Kidney tubule cell (primary cell): Measurements from ENCODE around the gene PGD.

Source experiments
- DNase-seq: peaks from one replicate; pipeline ENCODE4 v3.0.0-alpha.2; 2018; ENCODE audit warnings: low spot score

Gene PGD

GRCh38 chr1:10398734-10399443, at the start of gene PGD:
Gene PGD, plus strand, starts transcription at chr1:10399064. Its CDS starts 54 bp downstream, at chr1:10399118.
- DNase-seq, result peak; percentile 99

GRCh38 chr1:10353282-10353681, 45.6 kb upstream of the PGD start:
- no peak for DNase-seq

GRCh38 chr1:10353693-10354092, 45.2 kb upstream of the PGD start:
- DNase-seq, result no peak

- no peak for DNase-seq
Observed at GRCh38 chr1:10360045-10360444, 38.8 kb upstream of the PGD start.

- DNase-seq, result no peak
Observed at GRCh38 chr1:10361515-10361914, 37.3 kb upstream of the PGD start.

- DNase-seq, result no peak
Observed at GRCh38 chr1:10368194-10368593, 30.7 kb upstream of the PGD start.

GRCh38 chr1:10374442-10374860, 24.4 kb upstream of the PGD start:
- no peak for DNase-seq

- DNase-seq, result peak; percentile 64
Observed at GRCh38 chr1:10377365-10378029, 21.4 kb upstream of the PGD start.

- peak; percentile 51 for DNase-seq
Observed at GRCh38 chr1:10378081-10378841, 20.6 kb upstream of the PGD start.

GRCh38 chr1:10379101-10379620, 19.7 kb upstream of the PGD start:
- no peak for DNase-seq

- DNase-seq, result no peak
Observed at GRCh38 chr1:10379676-10380075, 19.2 kb upstream of the PGD start.

- peak; percentile 73 for DNase-seq
Observed at GRCh38 chr1:10380594-10381275, 18.1 kb upstream of the PGD start.

- no peak for DNase-seq
Observed at GRCh38 chr1:10383630-10384029, 15.2 kb upstream of the PGD start.

GRCh38 chr1:10384219-10384618, 14.6 kb upstream of the PGD start:
- DNase-seq, result no peak

- no peak for DNase-seq
Observed at GRCh38 chr1:10386761-10387676, 11.8 kb upstream of the PGD start.

- peak; percentile 24 for DNase-seq
Observed at GRCh38 chr1:10387677-10388386, 11.0 kb upstream of the PGD start.

GRCh38 chr1:10388387-10388715, 10.5 kb upstream of the PGD start:
- no peak for DNase-seq

- no peak for DNase-seq
Observed at GRCh38 chr1:10389271-10389973, 9.4 kb upstream of the PGD start.

- no peak for DNase-seq
Observed at GRCh38 chr1:10396870-10397269, 2.0 kb upstream of the PGD start.

GRCh38 chr1:10398278-10398733, 558 bp upstream of the PGD start:
- DNase-seq, result no peak
